ENCODE data around the gene FBXO36. TPM values are rescaled to one million over a fixed set of nuclear protein-coding genes. Genes with fewer than 3 reads are reported as not detected.
A peak's percentile ranks its signal among the peaks of the same experiment; 100 is the strongest.
"Not testable (repeated sequence)": the region's sequence is repeated elsewhere in the genome, so short reads cannot be mapped to it uniquely, and the experiment has no call there.

Gene FBXO36
- total RNA-seq, 6 experiments from 2014 or later = 1.3 to 2.9 (median 2.4) TPM

DNA sequence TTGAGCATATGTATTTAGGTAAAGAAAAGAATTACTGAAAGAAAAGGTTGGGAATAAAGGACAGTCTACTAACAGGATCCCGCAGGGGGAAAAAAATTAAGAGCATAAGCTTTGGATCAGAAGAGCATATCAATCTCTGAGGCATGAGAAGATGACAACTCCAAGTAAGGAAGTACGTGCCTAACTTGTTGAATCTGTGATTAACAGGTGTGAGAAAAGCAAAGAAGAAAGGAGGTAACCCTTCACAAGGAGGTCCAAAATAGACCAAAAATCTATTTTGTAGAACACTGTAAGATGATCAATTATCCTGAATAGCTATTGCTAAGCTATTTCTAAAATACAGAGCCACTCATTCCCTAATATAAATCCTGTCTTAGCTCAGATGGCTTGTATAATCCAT is 33.3 kb upstream of the FBXO36 start:
- TF ChIP-seq CTCF (IDR thresholded peaks at IDR 0.05) = no peak
- Mint-ChIP-seq H3K4me3 (no peak overlapping the region), H3K4me1 (ENCODE audit: low read depth) (peaks cover 32% of the 10 kb centered on the region), H3K27ac (no peak overlapping the region), H3K9me3 (no peaks in the 10 kb centered on the region), H3K36me3 (ENCODE audit: low read depth) (no peaks in the 10 kb centered on the region), H3K27me3 (ENCODE audit: insufficient read depth) (no peaks in the 10 kb centered on the region)
- DNase-seq = no peak

DNA sequence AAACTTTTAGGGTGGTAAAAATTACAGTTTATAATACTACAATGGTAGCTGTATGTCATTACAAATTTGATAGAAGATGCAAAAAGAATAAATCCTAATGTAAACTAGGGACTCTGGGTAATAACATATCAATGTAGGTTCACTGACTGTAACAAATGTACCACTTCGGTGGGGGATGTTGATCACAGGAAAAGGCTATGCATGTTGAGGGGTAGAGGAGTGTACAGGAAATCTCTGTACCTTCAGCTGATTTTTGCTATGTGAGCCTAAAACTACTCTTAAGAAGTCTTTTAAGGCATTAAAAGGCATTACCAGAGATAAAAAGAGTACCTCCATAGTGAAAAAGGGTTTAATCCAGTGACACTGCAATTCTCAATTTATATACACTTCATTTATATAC is 25.4 kb upstream of the FBXO36 start:
- no peaks in the 10 kb centered on the region for H3K9me3 Mint-ChIP-seq
- H3K36me3 Mint-ChIP-seq (ENCODE audit: low read depth) = peaks cover 14% of the 10 kb centered on the region
- H3K27me3 Mint-ChIP-seq (ENCODE audit: insufficient read depth) = no peaks in the 10 kb centered on the region
- H3K4me3 Mint-ChIP-seq = no peak overlapping the region
- no peak for TF ChIP-seq CTCF (IDR thresholded peaks at IDR 0.05)
- no peak for DNase-seq
- H3K27ac Mint-ChIP-seq = no peak overlapping the region
- peaks cover 26% of the 10 kb centered on the region for H3K4me1 Mint-ChIP-seq (ENCODE audit: low read depth)

- H3K4me1 Mint-ChIP-seq (ENCODE audit: low read depth) = peaks cover 39% of the 10 kb centered on the region
- DNase-seq = no peak
- peaks cover 17% of the 10 kb centered on the region for H3K36me3 Mint-ChIP-seq (ENCODE audit: low read depth)
- H3K27ac Mint-ChIP-seq = no peak overlapping the region; the same call in 1 of the 2 replicates
- H3K27me3 Mint-ChIP-seq (ENCODE audit: insufficient read depth) = no peaks in the 10 kb centered on the region
- no peak for TF ChIP-seq CTCF (IDR thresholded peaks at IDR 0.05)
- H3K9me3 Mint-ChIP-seq = no peaks in the 10 kb centered on the region
- H3K4me3 Mint-ChIP-seq = no peak overlapping the region
Observed at GRCh38 chr2:229899604-229900003, 22.7 kb upstream of the FBXO36 start.

GRCh38 chr2:229900012-229900411 is 22.3 kb upstream of the FBXO36 start:
- Mint-ChIP-seq H3K4me3 (no peak overlapping the region), H3K4me1 (ENCODE audit: low read depth) (peaks cover 39% of the 10 kb centered on the region), H3K36me3 (ENCODE audit: low read depth) (peaks cover 17% of the 10 kb centered on the region), H3K27me3 (ENCODE audit: insufficient read depth) (no peaks in the 10 kb centered on the region), H3K27ac (no peak overlapping the region), H3K9me3 (no peaks in the 10 kb centered on the region)
- TF ChIP-seq CTCF (IDR thresholded peaks at IDR 0.05) = no peak
- DNase-seq = no peak

GRCh38 chr2:229900514-229900913 is 21.8 kb upstream of the FBXO36 start:
- not testable (repeated sequence) for DNase-seq; H3K27me3 Mint-ChIP-seq (ENCODE audit: insufficient read depth); H3K4me3 Mint-ChIP-seq; H3K9me3 Mint-ChIP-seq; H3K27ac Mint-ChIP-seq
- Mint-ChIP-seq H3K36me3 (ENCODE audit: low read depth) (peaks cover 17% of the 10 kb centered on the region), H3K4me1 (ENCODE audit: low read depth) (peaks cover 39% of the 10 kb centered on the region)

GRCh38 chr2:229901819-229902218 is 20.5 kb upstream of the FBXO36 start:
- H3K27me3 Mint-ChIP-seq (ENCODE audit: insufficient read depth) = no peaks in the 10 kb centered on the region
- peak; percentile 70 for DNase-seq
- TF ChIP-seq CTCF (IDR thresholded peaks at IDR 0.05) = no peak
- peak overlapping the region; percentile 79 for H3K27ac Mint-ChIP-seq
- H3K9me3 Mint-ChIP-seq = no peaks in the 10 kb centered on the region
- H3K4me1 Mint-ChIP-seq (ENCODE audit: low read depth) = peaks cover 39% of the 10 kb centered on the region
- peaks cover 17% of the 10 kb centered on the region for H3K36me3 Mint-ChIP-seq (ENCODE audit: low read depth)
- peak overlapping the region; percentile 32; the same call in 1 of the 2 replicates for H3K4me3 Mint-ChIP-seq

Data from HFFc6 (cell line).